Measurements from ENCODE around the gene DHX30.
"Not testable (repeated sequence)": the region's sequence is repeated elsewhere in the genome, so short reads cannot be mapped to it uniquely, and the experiment has no call there.

The DHX30 gene

DNA sequence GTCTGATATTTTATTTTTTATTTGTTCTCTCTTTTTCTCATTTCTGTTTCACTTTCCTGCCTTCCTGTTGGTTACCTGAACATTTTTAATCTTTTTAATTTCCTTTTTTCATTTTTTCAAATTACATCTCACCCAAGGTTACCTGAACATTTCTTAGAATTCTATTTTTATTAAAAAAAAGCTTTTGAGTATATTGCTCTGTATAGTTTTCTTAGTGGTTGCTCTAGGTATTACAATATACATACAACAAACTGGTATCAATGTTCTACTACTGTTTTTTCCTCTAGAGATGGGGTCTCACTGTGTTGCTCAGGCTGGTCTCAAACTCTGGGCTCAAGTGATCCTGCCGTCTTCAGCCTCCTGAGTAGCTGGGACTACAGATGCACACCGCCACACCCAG, 79.4 kb downstream of the DHX30 start:
- WGBS (ENCODE audit: insufficient coverage), result 100% methylated on average over 2 of the region's 2 CpGs
- CTCF ChIA-PET, result interaction anchor here (0.9 to 1.2 kb wide), 2 partner anchors 18 to 58 kb away, joined by 3 to 4 read pairs; no protein-coding TSS in a partner anchor

DNA sequence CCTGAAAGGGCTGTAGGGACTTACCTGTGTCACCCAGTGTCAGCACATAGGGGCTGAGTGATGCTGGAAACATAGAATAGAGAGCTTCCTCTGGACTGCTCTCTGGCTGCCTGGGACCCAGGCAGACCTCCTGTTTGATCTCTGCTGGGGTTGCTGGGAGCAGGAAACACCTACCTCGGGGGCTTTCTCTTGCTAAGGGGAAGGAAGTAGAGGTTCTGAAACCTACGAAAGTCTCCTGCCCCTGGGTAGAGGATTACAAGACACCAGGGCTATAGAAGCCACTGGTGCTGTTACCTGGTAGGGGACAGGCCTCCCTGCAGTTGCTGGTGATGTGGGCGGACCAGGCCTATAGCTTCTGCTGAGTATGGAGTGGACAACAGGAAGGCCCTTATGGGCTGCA, 81.7 kb downstream of the DHX30 start:
- CTCF ChIA-PET, result no interaction called here
- Histone ChIP-seq H3K27me3 (replicated peaks in 2 of 5; ENCODE audit: control insufficient read depth in 4 of 5, insufficient read depth in 5 of 5, low read length in 4 of 5) (no peaks in the 10 kb centered on the region), H3K27ac (ENCODE audit: insufficient read depth in 1 of 2, low read depth in 1 of 2, low read length in 2 of 2, poor library complexity in 1 of 2, severe bottlenecking in 2 of 2) (no peak overlapping the region), H3K4me3 (ENCODE audit: control insufficient read depth in 1 of 7, extremely low read depth in 1 of 7, insufficient read depth in 4 of 7, low read depth in 2 of 7, low read length in 6 of 7) (no peak overlapping the region), H3K9me3 (ENCODE audit: control extremely low read depth in 1 of 5, control insufficient read depth in 4 of 5, insufficient read depth in 2 of 5, low read depth in 1 of 5, low read length in 4 of 5) (peaks cover 0 to 9% (median 3%) of the 10 kb centered on the region in 5 experiments), H3K36me3 (ENCODE audit: control insufficient read depth in 4 of 4, insufficient read depth in 4 of 4, low read length in 3 of 4) (peaks cover 0 to 7% (median 5%) of the 10 kb centered on the region in 4 experiments), H3K4me1 (ENCODE audit: control extremely low read depth in 1 of 4, control insufficient read depth in 4 of 4, insufficient read depth in 4 of 4, low read length in 3 of 4) (peaks cover 0 to 11% (median 0%) of the 10 kb centered on the region in 4 experiments)
- no peak for DNase-seq
- POLR2A ChIA-PET, result no interaction called here
- 73% methylated on average over 2 of the region's 3 CpGs for WGBS (ENCODE audit: insufficient coverage)

More for the DNA sequence above, 79.4 kb downstream of the DHX30 start:
- Histone ChIP-seq H3K9me3 (ENCODE audit: control extremely low read depth in 1 of 5, control insufficient read depth in 4 of 5, insufficient read depth in 2 of 5, low read depth in 1 of 5, low read length in 4 of 5) (peaks cover 0 to 9% (median 3%) of the 10 kb centered on the region in 5 experiments), H3K4me1 (ENCODE audit: control extremely low read depth in 1 of 4, control insufficient read depth in 4 of 4, insufficient read depth in 4 of 4, low read length in 3 of 4) (peaks cover 0 to 13% (median under 1%) of the 10 kb centered on the region in 4 experiments), H3K4me3 (ENCODE audit: control insufficient read depth in 1 of 7, extremely low read depth in 1 of 7, insufficient read depth in 4 of 7, low read depth in 2 of 7, low read length in 6 of 7) (no peak overlapping the region), H3K36me3 (ENCODE audit: control insufficient read depth in 4 of 4, insufficient read depth in 4 of 4, low read length in 3 of 4) (peaks cover 0 to 7% (median 5%) of the 10 kb centered on the region in 4 experiments), H3K27ac (ENCODE audit: insufficient read depth in 1 of 2, low read depth in 1 of 2, low read length in 2 of 2, poor library complexity in 1 of 2, severe bottlenecking in 2 of 2) (no peak overlapping the region), H3K27me3 (replicated peaks in 2 of 5; ENCODE audit: control insufficient read depth in 4 of 5, insufficient read depth in 5 of 5, low read length in 4 of 5) (no peaks in the 10 kb centered on the region)
- DNase-seq, result no peak
- POLR2A ChIA-PET, result interaction anchor here (0.7 kb wide), 1 partner anchor 22 kb away, joined by 3 read pairs; no protein-coding TSS in a partner anchor

DNA sequence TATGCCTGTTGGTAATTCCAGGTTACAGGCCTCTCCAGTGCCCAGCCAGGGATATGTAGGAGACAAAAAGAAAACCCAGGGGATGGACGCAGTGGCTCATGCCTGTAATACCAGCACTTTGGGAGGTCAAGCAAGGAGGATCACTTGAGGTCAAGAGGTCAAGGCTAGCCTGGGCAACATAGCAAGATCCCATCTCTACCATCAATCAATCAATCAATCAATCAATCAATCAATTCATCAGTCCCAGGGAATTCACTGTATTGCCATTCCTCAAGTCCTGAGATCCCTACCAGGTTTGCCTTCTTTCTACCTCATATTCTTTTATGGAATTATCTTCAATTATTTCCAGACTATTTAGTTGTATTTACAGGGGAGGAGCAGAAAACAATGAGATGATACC, 82.2 kb downstream of the DHX30 start:
- Histone ChIP-seq H3K36me3 (ENCODE audit: control insufficient read depth in 4 of 4, insufficient read depth in 4 of 4, low read length in 3 of 4) (peaks cover 0 to 7% (median 5%) of the 10 kb centered on the region in 4 experiments), H3K27ac (ENCODE audit: insufficient read depth in 1 of 2, low read depth in 1 of 2, low read length in 2 of 2, poor library complexity in 1 of 2, severe bottlenecking in 2 of 2) (no peak overlapping the region), H3K4me1 (ENCODE audit: control extremely low read depth in 1 of 4, control insufficient read depth in 4 of 4, insufficient read depth in 4 of 4, low read length in 3 of 4) (peaks cover 0 to 13% (median 0%) of the 10 kb centered on the region in 4 experiments), H3K27me3 (replicated peaks in 2 of 5; ENCODE audit: control insufficient read depth in 4 of 5, insufficient read depth in 5 of 5, low read length in 4 of 5) (no peaks in the 10 kb centered on the region), H3K4me3 (ENCODE audit: control insufficient read depth in 1 of 7, extremely low read depth in 1 of 7, insufficient read depth in 4 of 7, low read depth in 2 of 7, low read length in 6 of 7) (no peak overlapping the region), H3K9me3 (ENCODE audit: control extremely low read depth in 1 of 5, control insufficient read depth in 4 of 5, insufficient read depth in 2 of 5, low read depth in 1 of 5, low read length in 4 of 5) (peaks cover 0 to 9% (median 3%) of the 10 kb centered on the region in 5 experiments)
- POLR2A ChIA-PET, result no interaction called here
- CTCF ChIA-PET, result no interaction called here
- DNase-seq, result no peak
- WGBS (ENCODE audit: insufficient coverage), result 100% methylated on average over 1 of the region's 1 CpG

DNA sequence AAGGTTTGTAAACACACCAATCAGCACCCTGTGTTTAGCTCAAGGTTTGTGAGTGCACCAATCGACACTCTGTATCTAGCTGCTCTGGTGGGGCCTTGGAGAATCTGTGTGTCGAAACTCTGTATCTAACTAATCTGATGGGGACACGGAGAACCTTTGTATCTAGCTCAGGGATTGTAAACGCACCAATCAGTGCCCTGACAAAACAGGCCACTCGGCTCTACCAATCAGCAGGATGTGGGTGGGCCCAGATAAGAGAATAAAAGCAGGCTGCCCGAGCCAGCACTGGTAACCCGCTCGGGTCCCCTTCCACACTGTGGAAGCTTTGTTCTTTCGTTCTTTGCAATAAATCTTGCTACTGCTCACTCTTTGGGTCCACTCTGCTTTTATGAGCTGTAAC, 85.1 kb downstream of the DHX30 start:
- CTCF ChIA-PET, result interaction anchor here (0.6 kb wide), 1 partner anchor 270 kb away, joined by 5 read pairs; no protein-coding TSS in a partner anchor

DNA sequence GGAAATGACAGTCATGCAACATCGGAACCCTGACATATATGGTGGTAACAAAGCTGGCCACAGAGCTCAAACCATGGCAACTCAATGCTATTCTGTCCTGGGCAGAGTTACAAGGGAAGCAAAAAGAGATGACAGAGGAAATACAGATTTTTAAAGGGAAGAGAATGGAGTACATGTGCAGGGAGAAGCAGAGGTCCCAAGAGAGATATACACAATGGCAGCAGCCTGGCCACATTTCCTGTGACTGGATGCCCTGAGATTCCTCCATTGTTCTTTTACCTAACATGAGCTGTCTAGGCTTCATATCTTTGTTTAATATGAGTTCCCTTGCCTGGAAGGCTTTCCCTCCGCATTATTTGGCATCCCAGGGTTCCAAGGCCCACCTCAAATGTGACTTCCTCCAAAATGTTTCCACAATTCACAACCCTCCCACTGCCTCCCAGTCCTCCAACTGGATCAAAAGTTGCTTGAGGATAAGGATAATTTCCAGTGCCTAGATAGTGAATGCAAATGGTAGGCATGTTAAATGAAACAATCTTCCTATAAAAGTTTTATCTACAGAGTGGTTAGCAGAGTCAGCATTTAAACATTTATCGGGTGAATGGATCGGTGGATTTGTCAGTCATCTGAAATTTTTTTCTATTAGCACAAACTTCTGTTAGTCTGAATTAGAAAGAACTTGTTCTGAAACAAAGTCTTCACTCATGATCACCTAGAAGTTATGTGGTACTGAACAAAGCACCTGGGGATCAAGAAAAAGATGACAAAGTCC, 86.2 kb downstream of the DHX30 start:
- Histone ChIP-seq H3K27ac (ENCODE audit: insufficient read depth in 1 of 2, low read depth in 1 of 2, low read length in 2 of 2, poor library complexity in 1 of 2, severe bottlenecking in 2 of 2) (no peak overlapping the region), H3K36me3 (ENCODE audit: control insufficient read depth in 4 of 4, insufficient read depth in 4 of 4, low read length in 3 of 4) (peaks cover 0 to 20% (median 11%) of the 10 kb centered on the region in 4 experiments), H3K4me3 (ENCODE audit: control insufficient read depth in 1 of 7, extremely low read depth in 1 of 7, insufficient read depth in 4 of 7, low read depth in 2 of 7, low read length in 6 of 7) (no peak overlapping the region), H3K27me3 (replicated peaks in 2 of 5; ENCODE audit: control insufficient read depth in 4 of 5, insufficient read depth in 5 of 5, low read length in 4 of 5) (no peaks in the 10 kb centered on the region), H3K9me3 (ENCODE audit: control extremely low read depth in 1 of 5, control insufficient read depth in 4 of 5, insufficient read depth in 2 of 5, low read depth in 1 of 5, low read length in 4 of 5) (peaks cover 0 to 9% (median 0%) of the 10 kb centered on the region in 5 experiments), H3K4me1 (ENCODE audit: control extremely low read depth in 1 of 4, control insufficient read depth in 4 of 4, insufficient read depth in 4 of 4, low read length in 3 of 4) (peaks cover 0 to 14% (median 0%) of the 10 kb centered on the region in 4 experiments)
- no peak for DNase-seq
- WGBS (ENCODE audit: insufficient coverage), result 100% methylated on average over 1 of the region's 4 CpGs
- ChIA-PET CTCF (interaction anchor here (0.9 to 1.5 kb wide), 2 partner anchors 10 to 16 kb away, joined by 3 to 4 read pairs; no protein-coding TSS in a partner anchor), POLR2A (no interaction called here)

More for the DNA sequence above, 85.1 kb downstream of the DHX30 start:
- Histone ChIP-seq H3K4me1 (ENCODE audit: control extremely low read depth in 1 of 4, control insufficient read depth in 4 of 4, insufficient read depth in 4 of 4, low read length in 3 of 4) (peaks cover 0 to 14% (median 0%) of the 10 kb centered on the region in 4 experiments), H3K36me3 (ENCODE audit: control insufficient read depth in 4 of 4, insufficient read depth in 4 of 4, low read length in 3 of 4) (peaks cover 0 to 20% (median 10%) of the 10 kb centered on the region in 4 experiments)
- H3K9me3 ChIP-seq (ENCODE audit: control extremely low read depth in 1 of 5, control insufficient read depth in 4 of 5, insufficient read depth in 2 of 5, low read depth in 1 of 5, low read length in 4 of 5); H3K27ac ChIP-seq (ENCODE audit: insufficient read depth in 1 of 2, low read depth in 1 of 2, low read length in 2 of 2, poor library complexity in 1 of 2, severe bottlenecking in 2 of 2); H3K27me3 ChIP-seq (replicated peaks in 2 of 5; ENCODE audit: control insufficient read depth in 4 of 5, insufficient read depth in 5 of 5, low read length in 4 of 5); POLR2A ChIA-PET; DNase-seq; H3K4me3 ChIP-seq (ENCODE audit: control insufficient read depth in 1 of 7, extremely low read depth in 1 of 7, insufficient read depth in 4 of 7, low read depth in 2 of 7, low read length in 6 of 7): not testable (repeated sequence)
- WGBS (ENCODE audit: insufficient coverage), result 94% methylated on average over 6 of the region's 9 CpGs

DNA sequence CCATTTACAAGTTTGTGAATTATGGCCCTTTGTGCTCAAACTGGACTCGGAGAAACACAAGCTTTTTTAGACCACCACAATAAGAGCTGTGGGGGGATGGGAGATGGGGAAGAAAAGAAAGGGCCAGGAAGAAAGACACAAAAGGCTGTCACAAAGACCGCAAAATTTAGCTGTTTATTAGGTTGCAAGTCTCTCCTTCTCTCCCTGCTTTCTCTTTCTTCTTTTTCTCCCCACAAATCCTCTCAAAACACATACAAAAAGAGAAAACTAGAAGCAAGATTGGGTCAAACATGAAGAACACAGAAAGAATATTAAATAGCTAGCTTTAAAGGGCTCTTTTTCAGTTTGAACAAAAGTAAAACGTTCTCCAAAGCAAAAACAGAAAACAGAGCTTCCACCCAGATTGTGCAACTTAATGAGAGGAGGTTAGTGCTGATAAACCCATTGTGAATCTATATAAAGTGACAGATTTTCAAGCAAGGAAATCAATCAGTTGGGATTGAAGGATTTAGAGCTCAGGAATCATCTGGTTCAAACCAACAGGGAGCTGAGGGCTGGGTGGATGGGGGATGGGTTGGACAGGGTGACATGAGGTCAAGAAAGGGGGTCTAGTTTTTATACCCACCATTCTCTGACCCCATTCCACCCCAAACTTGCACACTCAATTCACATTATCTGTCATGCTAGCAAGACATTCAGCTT, 87.3 kb downstream of the DHX30 start:
- WGBS (ENCODE audit: insufficient coverage), result no CpG with 5 or more reads among the region's 3 CpGs
- H3K27me3 ChIP-seq (replicated peaks in 2 of 5; ENCODE audit: control insufficient read depth in 4 of 5, insufficient read depth in 5 of 5, low read length in 4 of 5), result no peaks in the 10 kb centered on the region
- no peak overlapping the region for H3K27ac ChIP-seq (ENCODE audit: insufficient read depth in 1 of 2, low read depth in 1 of 2, low read length in 2 of 2, poor library complexity in 1 of 2, severe bottlenecking in 2 of 2)
- H3K36me3 ChIP-seq (ENCODE audit: control insufficient read depth in 4 of 4, insufficient read depth in 4 of 4, low read length in 3 of 4), result peaks cover 0 to 20% (median 7%) of the 10 kb centered on the region in 4 experiments
- no peak overlapping the region for H3K4me3 ChIP-seq (ENCODE audit: control insufficient read depth in 1 of 7, extremely low read depth in 1 of 7, insufficient read depth in 4 of 7, low read depth in 2 of 7, low read length in 6 of 7)
- POLR2A ChIA-PET, result no interaction called here
- H3K9me3 ChIP-seq (ENCODE audit: control extremely low read depth in 1 of 5, control insufficient read depth in 4 of 5, insufficient read depth in 2 of 5, low read depth in 1 of 5, low read length in 4 of 5), result no peaks in the 10 kb centered on the region
- DNase-seq, result no peak
- CTCF ChIA-PET, result interaction anchor here (0.9 kb wide), 1 partner anchor 9 kb away, joined by 3 read pairs; no protein-coding TSS in a partner anchor
- H3K4me1 ChIP-seq (ENCODE audit: control extremely low read depth in 1 of 4, control insufficient read depth in 4 of 4, insufficient read depth in 4 of 4, low read length in 3 of 4), result peaks cover 0 to 6% (median 0%) of the 10 kb centered on the region in 4 experiments

All from common myeloid progenitor, CD34-positive (primary cell).